ENCODE measurements around the gene LRP1.

GRCh38 chr12:57176846-57177245 lies 48.6 kb downstream of the LRP1 start:
- no peak for TF ChIP-seq REST (IDR thresholded peaks at IDR 0.05)
- TF ChIP-seq CTCF (IDR thresholded peaks at IDR 0.05; ENCODE audit: low read depth, low read length, missing input control), result no peak
- no peak for TF ChIP-seq RAD21 (IDR thresholded peaks at IDR 0.05)
- no peak for TF ChIP-seq MAX (IDR thresholded peaks at IDR 0.05)
- no peak for TF ChIP-seq TAF1 (conservative IDR thresholded peaks at IDR 0.05)
- no peak for TF ChIP-seq YY1 (IDR thresholded peaks at IDR 0.05)
- no peak for TF ChIP-seq SP1 (IDR thresholded peaks at IDR 0.05)
- no peak for TF ChIP-seq JUND (IDR thresholded peaks at IDR 0.05)
- TF ChIP-seq RXRA (IDR thresholded peaks at IDR 0.05), result no peak
